Endothelial cell of umbilical vein (primary cell): ENCODE results near the gene DYNC2LI1. TPM values are rescaled to one million over a fixed set of nuclear protein-coding genes. Genes with fewer than 3 reads are reported as not detected.

Experiments used
- BruUV-seq: library from RNA; stranded (reverse); fragments of 400-500 nt; replicated peaks from 2 replicates; lab custom pipeline; 2021; lab: Mats Ljungman, UMichigan
- CTCF ChIA-PET: fragments of 300-600, 350-600 bp; sonication (Branson Sonifier 250); formaldehyde crosslinking; loops from one replicate; lab custom pipeline; 2021; ENCODE audit warnings: antibody characterized with exemption, inconsistent platforms; lab: Charles Lee
- POLR2A ChIA-PET: fragments of 300-600, 350-600 bp; sonication (Branson Sonifier 250); formaldehyde crosslinking; loops from one replicate; lab custom pipeline; 2021; ENCODE audit warnings: antibody characterized with exemption, inconsistent platforms; lab: Charles Lee
- DNase-seq: peaks from one replicate; pipeline ENCODE4 v3.0.0-alpha.2; 2011; ENCODE audit warnings: low read depth, low spot score
- FAIRE-seq: peaks from 2 replicates; lab custom pipeline; 2011; peaks lifted over from hg19 to GRCh38; lab: Jason Lieb, UNC
- H2AFZ ChIP-seq: 2 replicates; pipeline ENCODE4 v1.6.0; 2012; ENCODE audit warnings: low read depth, low read length, control low read depth, inconsistent platforms
- H3K27ac ChIP-seq: 2 replicates; pipeline ENCODE4 v1.5.1; 2011; ENCODE audit warnings: low read depth, mild to moderate bottlenecking, control low read depth, low read length, moderate library complexity; ENCODE audit not compliant: insufficient read depth
- H3K27me3 ChIP-seq, 2 experiments: 2 replicates each; pipeline versions ENCODE4 v1.6.0 to v1.6.1; 2011; ENCODE audit warnings: low read length in 2 of 2, mixed read lengths in 1 of 2; ENCODE audit not compliant: control insufficient read depth in 2 of 2, insufficient read depth in 2 of 2
- H3K36me3 ChIP-seq, 2 experiments: 2 replicates in 1 of 2; 3 replicates in 1 of 2; pipeline ENCODE4 v1.5.1; 2011; ENCODE audit warnings: low read length in 2 of 2, mild to moderate bottlenecking in 1 of 2, moderate library complexity in 1 of 2; ENCODE audit not compliant: control insufficient read depth in 2 of 2, insufficient read depth in 2 of 2; ENCODE audit errors: extremely low read depth in 1 of 2
- H3K4me1 ChIP-seq: 3 replicates; pipeline ENCODE4 v1.5.1; 2011; ENCODE audit warnings: mild to moderate bottlenecking, low read length; ENCODE audit not compliant: control insufficient read depth, insufficient read depth; ENCODE audit errors: extremely low read depth
- H3K4me2 ChIP-seq: 2 replicates; pipeline ENCODE4 v1.6.1; 2011; ENCODE audit warnings: low read length, control low read depth, mixed read lengths; ENCODE audit not compliant: insufficient read depth
- H3K4me3 ChIP-seq, 3 experiments: fragments of 200-600 bp in 1 of 3; sonication (generic), shearing (Covaris generic) in 1 of 3; replicated peaks in 1 of 3; 2 replicates each; pipeline ENCODE4 v1.5.1; 2011 to 2016; ENCODE audit warnings: control low read depth in 3 of 3, low read length in 3 of 3, mild to moderate bottlenecking in 2 of 3, inconsistent platforms in 1 of 3, low read depth in 1 of 3, moderate library complexity in 1 of 3; ENCODE audit not compliant: insufficient read depth in 1 of 3
- H3K79me2 ChIP-seq: 2 replicates; pipeline ENCODE4 v1.6.0; 2012; ENCODE audit warnings: low read length, inconsistent platforms; ENCODE audit not compliant: control insufficient read depth, insufficient read depth
- H3K9ac ChIP-seq: replicated peaks from 2 replicates; pipeline ENCODE3; 2011; ENCODE audit warnings: low read length, control low read depth; ENCODE audit not compliant: insufficient read depth; ENCODE audit errors: extremely low read depth
- H3K9me1 ChIP-seq: replicated peaks from 3 replicates; pipeline ENCODE4 v1.6.0; 2011; ENCODE audit warnings: mild to moderate bottlenecking, low read length; ENCODE audit not compliant: control insufficient read depth, insufficient read depth; ENCODE audit errors: extremely low read depth
- H3K9me3 ChIP-seq: replicated peaks from 2 replicates; pipeline ENCODE4 v1.5.1; 2012; ENCODE audit warnings: low read length, inconsistent platforms; ENCODE audit not compliant: control insufficient read depth, insufficient read depth
- H4K20me1 ChIP-seq: replicated peaks from 2 replicates; pipeline ENCODE3; 2011; ENCODE audit warnings: mild to moderate bottlenecking, low read length; ENCODE audit not compliant: control insufficient read depth, insufficient read depth; ENCODE audit errors: extremely low read depth
- CTCF ChIP-seq, 2 donors: IDR thresholded peaks; 1 replicate in 1 of 2; 2 replicates in 1 of 2; pipeline ENCODE4 v1.5.1; 2011; ENCODE audit warnings: low read length in 2 of 2, mild to moderate bottlenecking in 2 of 2, moderate library complexity in 2 of 2, control low read depth in 1 of 2, inconsistent platforms in 1 of 2, low read depth in 1 of 2; ENCODE audit not compliant: insufficient read depth in 1 of 2; ENCODE audit errors: extremely low read depth in 1 of 2
- EZH2 ChIP-seq: IDR thresholded peaks from 2 replicates; pipeline ENCODE4 v1.6.1; 2012; ENCODE audit warnings: borderline replicate concordance, low read depth, mild to moderate bottlenecking, moderate library complexity, low read length, inconsistent platforms; ENCODE audit not compliant: severe bottlenecking
- FOS ChIP-seq: IDR thresholded peaks from 2 replicates; pipeline ENCODE4 v1.6.1; 2011; ENCODE audit warnings: mild to moderate bottlenecking, low read length, moderate library complexity, borderline replicate concordance; ENCODE audit not compliant: insufficient read depth
- GATA2 ChIP-seq: IDR thresholded peaks from 2 replicates; pipeline ENCODE4 v1.7.0; 2011; ENCODE audit warnings: low read depth, mild to moderate bottlenecking, moderate library complexity, mixed read lengths, low read length; ENCODE audit not compliant: insufficient read length, insufficient read depth
- JUN ChIP-seq: IDR thresholded peaks from 2 replicates; pipeline ENCODE4 v1.6.1; 2011; ENCODE audit warnings: borderline replicate concordance, low read depth; ENCODE audit not compliant: insufficient read length, insufficient read depth
- MAX ChIP-seq: IDR thresholded peaks from 2 replicates; pipeline ENCODE4 v1.6.1; 2011; ENCODE audit not compliant: insufficient read depth, insufficient read length
- MYC ChIP-seq: IDR thresholded peaks from one replicate; pipeline ENCODE4 v1.6.1; 2011; ENCODE audit warnings: mild to moderate bottlenecking, low read depth, low read length
- POLR2A ChIP-seq: IDR thresholded peaks from 2 replicates; pipeline ENCODE4 v1.6.1; 2012; ENCODE audit warnings: low read depth, mild to moderate bottlenecking, control low read depth, low read length
- POLR2AphosphoS5 ChIP-seq: IDR thresholded peaks from 2 replicates; pipeline ENCODE4 v1.6.1; 2012; ENCODE audit warnings: low read depth, mild to moderate bottlenecking, control low read depth, low read length, moderate library complexity; ENCODE audit not compliant: insufficient read depth
- dilution Hi-C: fragments of 300-500 bp; cut with MboI; formaldehyde crosslinking; loops from one replicate; pipeline ENCODE4 v1.15.0; 2019; ENCODE audit warnings: low sequenced_read_pairs; ENCODE audit not compliant: extremely low pct_ligation_motif_present
- intact Hi-C: fragments of 100-400 bp; cut with micrococcal nuclease; formaldehyde crosslinking; loops from one replicate; pipeline ENCODE4 v1.10.0; 2022
- polyA plus RNA-seq, 4 experiments: library from polyadenylated mRNA; depleted of rRNA in 3 of 4; stranded (reverse) in 3 of 4; unstranded in 1 of 4; fragments of >200 nt; gene quantifications; 2 replicates each; pipeline versions ENCODE4 v1.2.1 to v1.2.3, GENCODE V29; 2011 to 2012; ENCODE audit warnings: missing spikeins in 1 of 4
- total RNA-seq: library from RNA; stranded (reverse); gene quantifications from 2 replicates; pipeline ENCODE4 v1.2.3, GENCODE V29; 2021

DYNC2LI1 gene
- total and polyA plus RNA-seq, 2 donors (not counting 3 experiments of a cell fraction or from before 2014, with no cell fraction given) = 4.2 to 8.7 TPM

- no peak for FAIRE-seq
- dilution Hi-C loops = no loop called here
- H3K9ac ChIP-seq = no peak overlapping the region
- no peaks in the 10 kb centered on the region for H3K36me3 ChIP-seq
- H3K27me3 ChIP-seq = no peaks in the 10 kb centered on the region
- intact Hi-C loops = no loop called here
- no peaks in the 10 kb centered on the region for H3K79me2 ChIP-seq
- no peaks in the 10 kb centered on the region for H3K9me1 ChIP-seq
- H3K27ac ChIP-seq = no peak overlapping the region
- CTCF ChIA-PET = no interaction called here
- TF ChIP-seq FOS = no peak
- no peak for TF ChIP-seq POLR2AphosphoS5
- TF ChIP-seq MAX = no peak
- no peak for TF ChIP-seq MYC
- no peak for TF ChIP-seq JUN
- no peak for TF ChIP-seq EZH2
- no peak overlapping the region for H2AFZ ChIP-seq
- no peak overlapping the region for H3K4me2 ChIP-seq
- POLR2A ChIA-PET = no interaction called here
- no peaks in the 10 kb centered on the region for H4K20me1 ChIP-seq
- H3K4me3 ChIP-seq = no peak overlapping the region
- no peak for DNase-seq
- no TSS peak for BruUV-seq
- no peaks in the 10 kb centered on the region for H3K4me1 ChIP-seq
- no peaks in the 10 kb centered on the region for H3K9me3 ChIP-seq
Measured at GRCh38 chr2:43748333-43748732, 25.5 kb upstream of the DYNC2LI1 start.

- dilution Hi-C loops = no loop called here
- Histone ChIP-seq H3K9me3 (no peaks in the 10 kb centered on the region), H2AFZ (no peak overlapping the region), H3K4me2 (no peak overlapping the region), H3K27me3 (no peaks in the 10 kb centered on the region), H3K27ac (no peak overlapping the region), H3K9me1 (no peaks in the 10 kb centered on the region), H3K36me3 (no peaks in the 10 kb centered on the region), H3K79me2 (no peaks in the 10 kb centered on the region), H3K4me1 (no peaks in the 10 kb centered on the region), H3K9ac (no peak overlapping the region), H4K20me1 (no peaks in the 10 kb centered on the region), H3K4me3 (no peak overlapping the region)
- ChIA-PET POLR2A (no interaction called here), CTCF (interaction anchor here (1.2 kb wide), 1 partner anchor 12 kb away, joined by 3 read pairs; no protein-coding TSS in a partner anchor)
- DNase-seq (no peak), FAIRE-seq (no peak)
- intact Hi-C loops = no loop called here
- TF ChIP-seq EZH2 = no peak
- no peak for TF ChIP-seq MYC
- no peak for TF ChIP-seq POLR2A
- TF ChIP-seq POLR2AphosphoS5 = no peak
- TF ChIP-seq JUN = no peak
- TF ChIP-seq FOS = no peak
- TF ChIP-seq CTCF (IDR thresholded peaks at IDR 0.05; ENCODE audit: extremely low read depth in 1 of 2, insufficient read depth in 1 of 2, low read depth in 1 of 2, low read length in 2 of 2) = no peak
- no peak for TF ChIP-seq GATA2
- BruUV-seq = no TSS peak
Measured at GRCh38 chr2:43749583-43749982, 24.3 kb upstream of the DYNC2LI1 start.
